IMR-90 (cell line): Measurements from ENCODE around the gene SLC4A1AP. TPM values are rescaled to one million over a fixed set of nuclear protein-coding genes. Genes with fewer than 3 reads are reported as not detected.

Experiments
- ATAC-seq: fragments of 200-7000 bp; cut with Tn5 transposase; 2 replicates; pipeline ENCODE4 v1.9.1; 2020; ENCODE audit warnings: low read depth, mild to moderate bottlenecking, moderate library complexity
- BruUV-seq: library from RNA; stranded (reverse); fragments of 400-500 nt; replicated peaks from 2 replicates; lab custom pipeline; 2021; lab: Mats Ljungman, UMichigan
- CTCF ChIA-PET: fragments of 300-600 bp; formaldehyde crosslinking; extraction: SDS; loops from one replicate; lab custom pipeline; 2021; ENCODE audit warnings: antibody characterized with exemption; lab: Yijun Ruan, JAX
- POLR2A ChIA-PET: fragments of 300-600 bp; sonication (Branson Sonifier 250); formaldehyde crosslinking; loops from one replicate; lab custom pipeline; 2022; ENCODE audit warnings: antibody characterized with exemption; ENCODE audit not compliant: unreplicated experiment; lab: Charles Lee
- DNase-seq: peaks from one replicate; pipeline ENCODE4 v3.0.0; 2013
- H2AFZ ChIP-seq: replicated peaks from 2 replicates; pipeline ENCODE3; 2013; ENCODE audit warnings: low read length, mild to moderate bottlenecking; ENCODE audit not compliant: poor library complexity
- H2AK5ac ChIP-seq: 2 replicates; pipeline ENCODE4 v1.6.1; 2013; ENCODE audit warnings: low read depth, low read length, inconsistent platforms
- H2AK9ac ChIP-seq: replicated peaks from 2 replicates; pipeline ENCODE3; 2013; ENCODE audit warnings: mild to moderate bottlenecking, low read depth, low read length, moderate library complexity; ENCODE audit not compliant: poor library complexity
- H2BK120ac ChIP-seq: 2 replicates; pipeline ENCODE4 v1.6.1; 2013; ENCODE audit warnings: low read depth, low read length, inconsistent platforms
- H2BK15ac ChIP-seq: 3 replicates; pipeline ENCODE4 v1.6.1; 2013; ENCODE audit warnings: low read depth, low read length, inconsistent platforms
- H2BK20ac ChIP-seq: 2 replicates; pipeline ENCODE4 v1.6.1; 2013; ENCODE audit warnings: low read depth, mild to moderate bottlenecking, inconsistent platforms, low read length, moderate library complexity
- H2BK5ac ChIP-seq: 2 replicates; pipeline ENCODE4 v1.6.1; 2013; ENCODE audit warnings: mild to moderate bottlenecking, low read depth, low read length, inconsistent platforms; ENCODE audit not compliant: poor library complexity, severe bottlenecking
- H3K14ac ChIP-seq: replicated peaks from 2 replicates; pipeline ENCODE4 v1.6.1; 2013; ENCODE audit warnings: low read depth, low read length, inconsistent platforms
- H3K18ac ChIP-seq: 2 replicates; pipeline ENCODE4 v1.6.1; 2013; ENCODE audit warnings: low read depth, low read length, control low read depth
- H3K23ac ChIP-seq: 2 replicates; pipeline ENCODE4 v1.6.1; 2013; ENCODE audit warnings: low read depth, low read length, inconsistent platforms
- H3K27ac ChIP-seq: 2 replicates; pipeline ENCODE4 v1.5.1; 2013; ENCODE audit warnings: mild to moderate bottlenecking, control low read depth, low read length; ENCODE audit not compliant: insufficient read depth
- H3K27me3 ChIP-seq: 2 replicates; pipeline ENCODE4 v1.6.1; 2013; ENCODE audit warnings: low read length; ENCODE audit not compliant: control insufficient read depth, insufficient read depth
- H3K36me3 ChIP-seq: 2 replicates; pipeline ENCODE4 v1.6.1; 2013; ENCODE audit warnings: low read length, mixed read lengths; ENCODE audit not compliant: control insufficient read depth, insufficient read depth
- H3K4ac ChIP-seq: 2 replicates; pipeline ENCODE4 v1.6.1; 2013; ENCODE audit warnings: low read depth, low read length, inconsistent platforms
- H3K4me1 ChIP-seq: 2 replicates; pipeline ENCODE4 v1.6.1; 2013; ENCODE audit warnings: low read length, mixed read lengths; ENCODE audit not compliant: control insufficient read depth, insufficient read depth
- H3K4me2 ChIP-seq: 2 replicates; pipeline ENCODE4 v1.6.1; 2013; ENCODE audit warnings: low read depth, mild to moderate bottlenecking, control low read depth, low read length, moderate library complexity
- H3K4me3 ChIP-seq: 2 replicates; pipeline ENCODE4 v1.5.1; 2013; ENCODE audit warnings: low read depth, mild to moderate bottlenecking, control low read depth, low read length, moderate library complexity; ENCODE audit not compliant: insufficient read depth
- H3K56ac ChIP-seq: 2 replicates; pipeline ENCODE4 v1.6.1; 2013; ENCODE audit warnings: low read length, inconsistent platforms; ENCODE audit not compliant: insufficient read depth; ENCODE audit errors: extremely low read depth
- H3K79me1 ChIP-seq, 2 experiments: 2 replicates each; pipeline ENCODE4 v1.6.1; 2013; ENCODE audit warnings: low read length in 2 of 2, inconsistent platforms in 1 of 2, low read depth in 1 of 2
- H3K9ac ChIP-seq: 2 replicates; pipeline ENCODE4 v1.6.1; 2013; ENCODE audit warnings: low read depth, low read length, control low read depth
- H3K9me1 ChIP-seq: 2 replicates; pipeline ENCODE4 v1.6.1; 2013; ENCODE audit warnings: low read length, inconsistent platforms; ENCODE audit not compliant: insufficient read depth
- H3K9me3 ChIP-seq: 2 replicates; pipeline ENCODE4 v1.6.1; 2013; ENCODE audit warnings: low read length; ENCODE audit not compliant: control insufficient read depth, insufficient read depth
- H4K20me1 ChIP-seq: 2 replicates; pipeline ENCODE4 v1.6.1; 2013; ENCODE audit warnings: low read length, inconsistent platforms; ENCODE audit not compliant: insufficient read depth
- H4K5ac ChIP-seq: 2 replicates; pipeline ENCODE4 v1.6.1; 2013; ENCODE audit warnings: mild to moderate bottlenecking, low read depth, low read length, control low read depth
- H4K8ac ChIP-seq, 2 experiments: 2 replicates each; pipeline ENCODE4 v1.6.1; 2013; ENCODE audit warnings: low read depth in 2 of 2, low read length in 2 of 2, control low read depth in 1 of 2, inconsistent platforms in 1 of 2
- H4K91ac ChIP-seq: 2 replicates; pipeline ENCODE4 v1.6.1; 2013; ENCODE audit warnings: low read depth, low read length, inconsistent platforms; ENCODE audit not compliant: insufficient read depth
- MAFK ChIP-seq: IDR thresholded peaks from 2 replicates; pipeline ENCODE4 v1.6.1; 2012; ENCODE audit warnings: low read depth, low read length, improper control_type of control experiment
- MXI1 ChIP-seq: IDR thresholded peaks from 2 replicates; pipeline ENCODE4 v1.6.1; 2012; ENCODE audit warnings: low read depth, mild to moderate bottlenecking, low read length, moderate library complexity, borderline replicate concordance
- NFE2L2 ChIP-seq: fragments of 150-350 bp; IDR thresholded peaks from 2 replicates; pipeline ENCODE4 v1.6.1; 2016; ENCODE audit warnings: low read depth, mild to moderate bottlenecking, low read length
- POLR2A ChIP-seq: IDR thresholded peaks from 2 replicates; pipeline ENCODE4 v1.6.1; 2012; ENCODE audit warnings: mild to moderate bottlenecking, low read depth, low read length
- SMC3 ChIP-seq: fragments of 150-350 bp; IDR thresholded peaks from 2 replicates; pipeline ENCODE4 v1.6.1; 2016; ENCODE audit warnings: low read depth, mild to moderate bottlenecking, antibody characterized with exemption, low read length, moderate library complexity
- USF2 ChIP-seq: fragments of 150-350 bp; IDR thresholded peaks from 2 replicates; pipeline ENCODE4 v1.6.1; 2017; ENCODE audit warnings: mild to moderate bottlenecking, antibody characterized with exemption, low read length, low read depth
- WGBS, 2 experiments: methylation state at CpG; one replicate each; pipeline versions ENCODE4 v1.1.5 to v1.1.7; 2013; ENCODE audit warnings: missing lambda C conversion rate in 2 of 2; ENCODE audit not compliant: insufficient read length in 1 of 2; ENCODE audit errors: extremely low coverage in 2 of 2; 5-methylcytosine and 5-hydroxymethylcytosine counted together
- dilution Hi-C: fragments of 300-500 bp; cut with HindIII; formaldehyde crosslinking; loops from one replicate; pipeline ENCODE4 v1.14.3; 2018; ENCODE audit warnings: low sequenced_read_pairs; ENCODE audit not compliant: unreplicated experiment
- in situ Hi-C: fragments of 300-500 bp; cut with MboI; formaldehyde crosslinking; loops from 3 replicates; pipeline ENCODE4 v1.14.3; 2019; ENCODE audit warnings: low sequenced_read_pairs, inconsistent platforms, mixed read lengths
- intact Hi-C: fragments of 100-400 bp; cut with micrococcal nuclease; formaldehyde crosslinking; loops from 2 replicates; pipeline ENCODE4 v1.10.0; 2022
- polyA plus RNA-seq, 3 experiments: library from polyadenylated mRNA; depleted of rRNA; stranded (reverse); fragments of >200 nt; gene quantifications; 2 replicates each; pipeline ENCODE4 v1.2.3, GENCODE V29; 2012; ENCODE audit warnings: low replicate concordance in 1 of 3
- total RNA-seq: library from RNA; depleted of rRNA; stranded (reverse); fragments of >200 nt; gene quantifications from 2 replicates; pipeline ENCODE4 v1.2.3, GENCODE V29; 2012
- TF ChIP-seq, protein P1 (sequence below): fragments of 150-350 bp; IDR thresholded peaks from 2 replicates; pipeline ENCODE4 v1.6.1; 2016; ENCODE audit warnings: low read depth, mild to moderate bottlenecking, low read length, moderate library complexity, borderline replicate concordance

SLC4A1AP gene
- total and polyA plus RNA-seq, 2 of the 4 experiments (the other 2 are of a cell fraction) = 11.7 to 13.6 TPM

DNA sequence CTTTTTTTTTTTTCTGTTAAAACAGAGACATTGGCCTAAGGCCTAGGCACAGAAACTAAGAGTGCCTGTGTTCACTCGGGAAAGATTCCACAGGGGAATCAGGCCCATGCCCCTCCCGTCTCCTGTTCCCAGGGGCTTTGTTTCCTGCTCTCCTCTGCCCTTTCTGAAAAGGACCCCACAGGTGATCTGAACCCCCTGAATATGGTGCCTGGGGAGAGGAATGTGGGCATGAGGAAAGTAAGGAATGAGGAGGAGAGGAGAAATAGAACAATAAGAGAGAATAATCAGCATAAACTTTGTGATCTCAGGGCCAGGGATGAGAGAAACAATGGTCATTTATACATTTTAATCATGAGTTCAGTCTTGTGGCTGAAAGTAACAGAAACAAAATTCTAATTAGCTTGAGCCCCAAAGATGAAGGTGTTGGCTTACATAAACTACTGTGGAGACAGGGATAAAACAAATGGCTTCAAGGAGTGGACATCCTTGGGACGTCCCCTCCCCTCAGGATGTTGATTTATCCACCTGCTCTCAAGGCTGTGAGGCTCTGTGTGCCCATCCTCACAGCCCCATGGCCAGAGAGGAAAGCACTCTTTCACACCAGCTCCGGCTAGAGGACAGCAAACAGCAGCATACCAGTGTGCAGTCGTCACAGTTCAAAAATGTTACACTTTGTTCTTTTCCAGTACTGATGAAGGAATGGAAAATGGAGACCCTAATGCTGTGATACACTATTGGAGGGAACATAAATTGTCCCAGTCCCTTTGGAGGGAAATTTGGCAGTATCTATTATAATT is 61.4 kb downstream of the SLC4A1AP start:
- Histone ChIP-seq H3K4me2 (no peak overlapping the region), H3K36me3 (no peaks in the 10 kb centered on the region), H3K9me3 (no peaks in the 10 kb centered on the region), H4K5ac (no peak overlapping the region), H3K4me1 (peaks cover 8% of the 10 kb centered on the region), H2AK9ac (peak overlapping the region; percentile 47), H2BK20ac (peak overlapping the region; percentile 58), H4K91ac (peak overlapping the region; percentile 51), H3K79me1 (no peaks in the 10 kb centered on the region), H3K56ac (no peak overlapping the region), H3K23ac (no peak overlapping the region), H3K27me3 (no peaks in the 10 kb centered on the region), H2AFZ (peak overlapping the region; percentile 78), H4K20me1 (no peaks in the 10 kb centered on the region), H3K27ac (peak overlapping the region; percentile 16; the same call in 1 of the 2 replicates), H3K18ac (no peak overlapping the region), H2BK120ac (peak overlapping the region; percentile 62), H3K14ac (no peak overlapping the region), H3K9ac (no peak overlapping the region), H4K8ac (no peak overlapping the region; a peak in 1 of 4 replicates), H3K4me3 (no peak overlapping the region), H3K4ac (peak overlapping the region; percentile 29; the same call in 1 of the 2 replicates), H2BK5ac (no peak overlapping the region), H2BK15ac (peak overlapping the region; percentile 23; the same call in 1 of the 3 replicates), H2AK5ac (peak overlapping the region; percentile 76; the same call in 1 of the 2 replicates), H3K9me1 (peaks cover 10% of the 10 kb centered on the region)
- TF ChIP-seq NFE2L2 (no peak), POLR2A (no peak), MAFK (no peak), SMC3 (no peak), USF2 (no peak), MXI1 (no peak)
- TF ChIP-seq, protein P1, sequence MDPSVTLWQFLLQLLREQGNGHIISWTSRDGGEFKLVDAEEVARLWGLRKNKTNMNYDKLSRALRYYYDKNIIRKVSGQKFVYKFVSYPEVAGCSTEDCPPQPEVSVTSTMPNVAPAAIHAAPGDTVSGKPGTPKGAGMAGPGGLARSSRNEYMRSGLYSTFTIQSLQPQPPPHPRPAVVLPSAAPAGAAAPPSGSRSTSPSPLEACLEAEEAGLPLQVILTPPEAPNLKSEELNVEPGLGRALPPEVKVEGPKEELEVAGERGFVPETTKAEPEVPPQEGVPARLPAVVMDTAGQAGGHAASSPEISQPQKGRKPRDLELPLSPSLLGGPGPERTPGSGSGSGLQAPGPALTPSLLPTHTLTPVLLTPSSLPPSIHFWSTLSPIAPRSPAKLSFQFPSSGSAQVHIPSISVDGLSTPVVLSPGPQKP = no peak
- ChIA-PET CTCF (interaction anchor here (0.6 kb wide), 1 partner anchor 19 kb away, joined by 3 read pairs; no protein-coding TSS in a partner anchor), POLR2A (no interaction called here)
- intact Hi-C loops (loop anchor here (5.0 kb wide), 1 partner anchor 727 kb away; no protein-coding TSS in a partner anchor), dilution Hi-C loops (no loop called here), in situ Hi-C loops (no loop called here)
- DNase-seq (peak; percentile 51), ATAC-seq (peak; percentile 70)
- no TSS peak for BruUV-seq
- no CpG with 5 or more reads among the region's 5 CpGs for WGBS, 2 experiments
